Activated CD4-positive, alpha-beta T cell treated with anti-CD3 and anti-CD28 coated beads for 4 hours (primary cell): Measurements from ENCODE around the gene SLC20A1.
"Not testable (repeated sequence)": the region's sequence is repeated elsewhere in the genome, so short reads cannot be mapped to it uniquely, and the experiment has no call there.

Experiments used
- DNase-seq, 2 donors: peaks; one replicate each; pipeline ENCODE4 v3.0.0-alpha.2; 2020

The SLC20A1 gene

DNA sequence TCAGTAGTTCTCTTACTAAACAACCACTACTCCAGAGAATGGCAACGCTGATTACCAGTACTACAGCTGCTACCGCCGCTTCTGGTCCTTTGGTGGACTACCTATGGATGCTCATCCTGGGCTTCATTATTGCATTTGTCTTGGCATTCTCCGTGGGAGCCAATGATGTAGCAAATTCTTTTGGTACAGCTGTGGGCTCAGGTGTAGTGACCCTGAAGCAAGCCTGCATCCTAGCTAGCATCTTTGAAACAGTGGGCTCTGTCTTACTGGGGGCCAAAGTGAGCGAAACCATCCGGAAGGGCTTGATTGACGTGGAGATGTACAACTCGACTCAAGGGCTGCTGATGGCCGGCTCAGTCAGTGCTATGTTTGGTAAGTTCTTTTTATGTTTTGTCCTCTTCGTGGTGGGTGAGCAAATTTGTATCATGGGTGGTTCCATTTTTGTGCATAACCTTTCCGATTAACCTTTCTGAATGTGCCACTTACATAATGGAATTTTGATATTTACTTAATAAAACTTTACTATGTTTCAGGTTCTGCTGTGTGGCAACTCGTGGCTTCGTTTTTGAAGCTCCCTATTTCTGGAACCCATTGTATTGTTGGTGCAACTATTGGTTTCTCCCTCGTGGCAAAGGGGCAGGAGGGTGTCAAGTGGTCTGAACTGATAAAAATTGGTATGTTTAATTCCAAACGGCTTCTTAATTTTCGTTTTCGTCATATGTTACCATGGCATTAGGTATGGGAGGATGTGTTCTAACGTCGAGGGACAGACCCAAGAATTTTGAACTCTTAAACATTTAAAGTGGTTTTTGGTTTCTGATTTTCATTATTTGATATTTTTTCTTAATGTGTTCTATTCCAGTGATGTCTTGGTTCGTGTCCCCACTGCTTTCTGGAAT is 1.3 kb downstream of the SLC20A1 start:
- no peak for DNase-seq

DNA sequence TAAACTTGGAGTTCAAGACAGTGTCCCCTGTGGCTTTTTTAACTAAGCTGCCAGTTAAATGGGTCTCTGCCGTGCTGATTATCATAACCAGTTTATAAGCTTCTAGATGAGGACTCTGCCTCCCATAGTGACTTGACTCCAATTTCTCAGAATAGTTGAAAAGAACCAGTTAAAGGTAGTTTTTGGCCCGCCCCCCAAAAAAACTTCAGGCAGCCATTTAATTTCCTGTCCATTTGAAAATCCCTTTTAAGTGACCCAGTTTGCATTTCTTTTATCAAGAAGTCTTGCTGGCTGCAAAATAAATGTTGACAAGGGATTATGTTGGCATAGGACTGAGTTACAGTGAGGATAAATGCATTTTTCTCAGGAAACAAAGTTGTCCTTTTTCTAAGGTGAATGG is 2.3 kb downstream of the SLC20A1 start:
- DNase-seq: no peak

DNA sequence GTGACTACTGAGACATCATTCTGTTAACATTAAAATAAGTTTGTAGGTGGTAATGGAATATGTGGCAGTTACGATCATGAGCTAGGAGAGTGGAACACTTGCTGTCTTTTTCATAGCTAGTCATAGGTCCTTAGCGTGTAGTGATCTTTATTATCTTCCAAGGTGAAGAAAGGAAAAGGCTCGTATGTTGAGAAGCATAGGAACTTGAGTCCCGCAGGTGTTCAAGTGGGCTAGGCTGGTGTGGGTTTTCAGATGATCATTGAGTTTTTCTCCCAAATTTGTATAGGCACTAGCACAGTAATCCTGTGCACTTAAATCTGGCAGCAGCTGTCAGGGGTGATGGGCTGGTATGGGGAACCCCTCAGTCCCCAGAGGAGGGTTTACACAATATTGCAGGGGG is 10.9 kb downstream of the SLC20A1 start:
- no peak for DNase-seq

DNA sequence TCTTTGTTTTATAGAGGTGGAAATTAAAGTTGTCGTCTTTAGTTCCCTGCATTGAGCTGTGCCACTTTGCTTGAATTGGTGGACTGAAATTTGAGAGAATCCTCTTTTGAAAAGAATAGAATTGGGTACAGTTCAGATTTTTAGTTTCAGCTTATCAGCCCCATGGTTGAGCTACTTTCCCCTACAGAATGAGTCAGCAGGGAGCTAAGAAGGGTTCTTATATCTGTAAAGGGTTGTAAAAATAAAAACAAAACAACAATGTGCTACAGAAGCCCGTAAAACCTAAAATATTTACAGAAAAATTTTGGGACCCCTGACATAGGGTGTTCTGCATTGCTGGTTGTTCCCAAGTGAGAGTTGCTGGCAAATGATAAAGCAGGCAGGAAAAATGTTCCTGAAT is 12.6 kb downstream of the SLC20A1 start:
- no peak for DNase-seq

DNA sequence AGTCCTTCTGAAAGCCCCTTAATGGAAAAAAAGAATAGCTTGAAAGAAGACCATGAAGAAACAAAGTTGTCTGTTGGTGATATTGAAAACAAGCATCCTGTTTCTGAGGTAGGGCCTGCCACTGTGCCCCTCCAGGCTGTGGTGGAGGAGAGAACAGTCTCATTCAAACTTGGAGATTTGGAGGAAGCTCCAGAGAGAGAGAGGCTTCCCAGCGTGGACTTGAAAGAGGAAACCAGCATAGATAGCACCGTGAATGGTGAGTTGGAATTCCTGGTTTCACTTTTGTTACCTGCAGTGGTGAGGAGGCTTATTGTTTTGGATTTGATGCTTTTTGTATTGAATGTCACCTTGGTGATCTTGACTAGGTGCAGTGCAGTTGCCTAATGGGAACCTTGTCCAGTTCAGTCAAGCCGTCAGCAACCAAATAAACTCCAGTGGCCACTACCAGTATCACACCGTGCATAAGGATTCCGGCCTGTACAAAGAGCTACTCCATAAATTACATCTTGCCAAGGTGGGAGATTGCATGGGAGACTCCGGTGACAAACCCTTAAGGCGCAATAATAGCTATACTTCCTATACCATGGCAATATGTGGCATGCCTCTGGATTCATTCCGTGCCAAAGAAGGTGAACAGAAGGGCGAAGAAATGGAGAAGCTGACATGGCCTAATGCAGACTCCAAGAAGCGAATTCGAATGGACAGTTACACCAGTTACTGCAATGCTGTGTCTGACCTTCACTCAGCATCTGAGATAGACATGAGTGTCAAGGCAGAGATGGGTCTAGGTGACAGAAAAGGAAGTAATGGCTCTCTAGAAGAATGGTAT is 13.3 kb downstream of the SLC20A1 start:
- DNase-seq: no peak

DNA sequence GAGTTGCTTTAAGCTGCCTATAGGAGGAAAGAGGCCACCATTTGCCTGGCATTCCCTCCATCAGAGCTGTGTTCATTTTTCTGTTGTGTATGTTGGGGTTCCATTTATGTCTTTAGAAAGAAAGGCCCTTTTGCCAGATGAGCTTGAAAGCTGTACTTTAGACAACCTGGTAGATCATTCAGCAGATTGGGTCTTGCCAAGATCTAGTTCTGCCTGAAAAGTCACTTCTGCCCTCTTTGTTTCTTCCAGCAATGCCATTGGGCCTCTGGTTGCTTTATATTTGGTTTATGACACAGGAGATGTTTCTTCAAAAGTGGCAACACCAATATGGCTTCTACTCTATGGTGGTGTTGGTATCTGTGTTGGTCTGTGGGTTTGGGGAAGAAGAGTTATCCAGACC is 14.4 kb downstream of the SLC20A1 start:
- DNase-seq: no peak

DNA sequence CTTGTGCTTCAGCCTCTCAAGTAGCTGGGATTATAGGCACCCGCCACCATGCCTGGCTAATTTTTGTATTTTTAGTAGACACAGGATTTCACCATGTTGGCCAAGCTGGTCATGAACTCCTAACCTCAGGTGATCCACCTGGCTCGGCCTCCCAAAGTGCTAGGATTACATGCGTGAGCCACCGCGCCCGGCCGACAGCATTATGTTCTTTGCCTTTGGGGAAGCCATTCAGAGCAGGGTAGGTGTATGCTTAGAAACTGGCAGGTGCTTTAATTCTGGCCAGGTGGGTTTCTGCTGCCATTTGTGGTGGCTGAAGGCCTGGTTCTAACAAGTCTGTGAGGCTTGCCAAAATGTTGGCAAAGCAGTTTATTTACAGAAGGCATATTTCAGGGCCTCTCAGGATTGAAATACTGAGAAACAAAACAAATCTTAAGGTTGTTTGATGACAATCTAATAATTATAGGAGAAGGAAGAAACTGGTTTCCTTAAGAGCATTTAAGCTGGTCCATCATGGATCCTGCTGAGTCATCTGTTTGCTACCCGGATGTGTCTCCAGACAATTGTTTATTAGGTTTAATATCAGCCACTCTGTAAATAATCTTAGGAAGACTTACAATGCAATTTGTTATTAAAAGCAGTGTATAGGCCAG is 16.0 kb downstream of the SLC20A1 start:
- no peak for DNase-seq

DNA sequence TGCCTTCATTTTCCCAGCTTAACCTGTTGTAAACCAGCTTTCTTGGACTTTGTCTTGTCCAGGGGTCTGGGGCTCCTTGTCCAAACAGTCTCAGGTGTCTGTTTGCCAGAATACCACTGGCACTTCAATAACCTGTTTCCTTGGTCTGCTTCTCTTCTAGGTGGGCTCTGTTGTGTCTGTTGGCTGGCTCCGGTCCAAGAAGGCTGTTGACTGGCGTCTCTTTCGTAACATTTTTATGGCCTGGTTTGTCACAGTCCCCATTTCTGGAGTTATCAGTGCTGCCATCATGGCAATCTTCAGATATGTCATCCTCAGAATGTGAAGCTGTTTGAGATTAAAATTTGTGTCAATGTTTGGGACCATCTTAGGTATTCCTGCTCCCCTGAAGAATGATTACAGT is 17.0 kb downstream of the SLC20A1 start:
- no peak for DNase-seq

DNA sequence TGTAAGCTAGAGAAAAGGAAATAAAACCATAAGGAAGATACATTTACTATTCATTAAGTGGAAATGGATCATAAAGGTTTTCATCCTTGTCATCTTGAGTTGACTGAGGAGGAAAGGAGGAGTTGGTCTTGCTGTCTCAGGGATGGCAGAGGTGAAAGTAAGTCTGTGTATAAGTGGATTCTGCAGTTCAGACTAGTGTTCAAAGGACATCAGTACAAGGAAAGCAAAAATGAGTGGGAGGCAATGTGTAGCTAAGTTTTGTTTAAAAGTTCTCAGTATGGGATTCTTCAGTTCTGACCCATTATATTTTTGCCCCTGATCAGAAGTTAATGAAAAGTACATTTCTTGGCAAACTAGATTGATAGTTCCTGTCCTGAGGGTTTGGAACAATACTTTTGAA is 18.9 kb downstream of the SLC20A1 start:
- no peak for DNase-seq

DNA sequence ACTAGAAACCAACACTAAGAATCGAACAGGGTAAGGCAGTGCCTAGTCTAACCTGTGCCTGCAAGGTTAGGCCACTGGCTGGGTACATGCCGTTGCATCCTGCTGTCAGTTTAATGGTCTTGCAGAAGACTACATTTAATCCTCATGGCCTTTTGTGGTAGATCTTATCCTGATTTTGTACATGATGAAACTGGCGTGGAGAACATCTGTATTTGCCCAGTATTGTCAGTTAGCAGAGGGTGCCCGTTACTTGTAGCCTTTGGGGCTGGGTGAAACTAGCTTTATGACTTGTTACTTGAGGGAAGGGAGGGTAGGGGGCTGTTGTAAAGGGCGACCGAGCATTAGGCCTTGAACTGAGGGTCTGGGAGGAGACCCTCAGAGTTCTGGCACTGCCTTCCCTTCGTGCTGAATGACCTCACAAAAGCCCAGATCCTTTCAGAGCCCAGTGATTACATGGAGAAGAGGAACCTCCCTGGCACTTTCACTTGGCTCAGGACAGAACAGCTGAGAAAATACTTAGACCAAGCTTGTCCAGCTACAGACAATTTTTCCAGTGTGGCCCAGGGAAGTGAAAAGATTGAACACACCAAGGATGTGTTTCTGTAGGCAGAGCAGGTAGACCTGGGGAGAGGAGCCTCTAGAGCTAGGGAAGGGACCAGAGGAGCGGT is 19.5 kb downstream of the SLC20A1 start:
- no peak for DNase-seq

DNA sequence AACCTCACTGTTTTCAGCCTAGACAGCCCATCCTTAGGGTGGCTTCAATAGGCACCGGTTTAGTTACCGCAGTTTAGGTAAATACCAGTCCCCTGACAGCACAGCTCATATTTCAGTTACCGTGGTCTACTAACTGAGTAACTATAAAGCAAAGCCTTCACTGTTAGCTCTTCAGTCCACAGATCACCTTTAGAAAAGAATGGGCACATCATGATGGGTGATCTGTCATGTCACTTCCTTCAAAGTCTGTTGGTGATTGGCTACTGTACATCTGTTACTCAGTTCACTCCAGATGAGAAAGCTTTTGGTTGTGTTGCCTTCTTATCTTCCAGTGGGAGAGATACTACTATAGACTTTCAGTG is 21.0 kb downstream of the SLC20A1 start:
- no peak for DNase-seq

DNA sequence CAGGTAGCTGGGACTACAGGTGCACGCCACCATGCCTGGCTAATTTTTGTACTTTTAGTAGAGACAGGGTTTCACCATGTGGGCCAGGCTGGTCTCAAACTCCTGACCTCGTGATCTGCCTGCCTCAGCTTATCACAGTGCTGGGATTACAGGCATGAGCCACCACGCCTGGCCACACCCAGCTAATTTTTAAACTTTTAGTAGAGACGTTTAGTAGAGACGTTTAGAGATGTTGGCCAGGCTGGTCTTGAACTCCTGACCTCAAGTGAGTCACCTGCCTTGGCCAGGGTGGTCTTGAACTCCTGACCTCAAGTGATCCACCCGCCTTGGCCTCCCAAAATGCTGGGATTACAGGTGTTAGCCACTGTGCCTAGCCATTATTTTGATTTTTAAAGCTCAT is 21.8 kb downstream of the SLC20A1 start:
- not testable (repeated sequence) for DNase-seq

DNA sequence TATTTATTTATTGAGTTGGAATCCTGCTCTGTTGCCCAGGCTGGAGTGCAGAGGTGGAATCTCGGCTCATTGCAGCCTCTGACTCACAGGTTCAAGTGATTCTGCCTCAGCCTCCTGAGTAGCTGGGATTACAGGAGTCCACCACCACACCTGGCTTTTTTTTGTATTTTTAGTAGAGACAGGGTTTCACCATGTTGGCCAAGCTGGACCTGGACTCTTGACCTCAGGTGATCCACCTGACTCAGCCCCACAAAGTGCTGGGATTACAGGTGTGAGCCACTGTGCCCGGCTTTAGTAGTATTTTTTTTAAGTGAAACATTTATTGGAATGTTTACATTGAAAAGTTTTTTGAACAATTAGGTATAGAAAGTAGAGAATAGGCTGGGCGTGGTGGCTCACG is 23.9 kb downstream of the SLC20A1 start:
- no peak for DNase-seq

DNA sequence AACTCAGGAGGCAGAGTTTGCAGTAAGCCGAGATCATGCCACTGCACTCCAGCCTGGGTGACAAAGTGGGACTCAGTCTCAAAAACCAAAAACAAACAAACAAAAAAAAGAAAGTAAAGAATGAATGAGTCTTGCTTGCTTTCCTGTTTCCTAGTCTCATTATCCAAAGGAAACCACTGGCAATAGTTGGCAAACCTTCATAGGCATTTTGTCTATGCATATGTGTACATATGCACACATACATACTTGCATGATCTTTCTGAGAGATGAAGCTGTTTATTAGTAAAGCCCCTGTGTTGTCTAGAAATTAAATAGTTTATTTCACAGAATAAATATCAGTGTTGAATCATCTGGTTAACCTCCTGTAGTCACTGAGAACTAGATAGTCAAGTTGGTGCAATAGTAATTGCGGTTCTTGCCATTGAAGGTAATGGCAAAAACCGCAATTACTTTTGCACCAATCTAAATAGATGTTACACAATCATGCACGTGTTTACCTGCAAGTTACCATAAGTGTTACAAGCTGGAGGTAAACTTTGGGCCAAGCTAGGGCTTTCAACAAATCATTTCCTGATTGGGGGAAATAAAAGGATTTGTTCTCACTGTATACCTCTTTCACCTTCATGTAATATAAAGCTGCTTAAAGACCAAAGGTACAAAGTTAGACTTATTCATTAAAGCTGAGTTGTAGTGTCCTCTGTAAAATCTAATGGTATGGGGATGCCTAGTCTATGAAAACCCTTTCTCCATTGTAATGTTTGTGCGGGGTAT is 24.7 kb downstream of the SLC20A1 start:
- DNase-seq: no peak

DNA sequence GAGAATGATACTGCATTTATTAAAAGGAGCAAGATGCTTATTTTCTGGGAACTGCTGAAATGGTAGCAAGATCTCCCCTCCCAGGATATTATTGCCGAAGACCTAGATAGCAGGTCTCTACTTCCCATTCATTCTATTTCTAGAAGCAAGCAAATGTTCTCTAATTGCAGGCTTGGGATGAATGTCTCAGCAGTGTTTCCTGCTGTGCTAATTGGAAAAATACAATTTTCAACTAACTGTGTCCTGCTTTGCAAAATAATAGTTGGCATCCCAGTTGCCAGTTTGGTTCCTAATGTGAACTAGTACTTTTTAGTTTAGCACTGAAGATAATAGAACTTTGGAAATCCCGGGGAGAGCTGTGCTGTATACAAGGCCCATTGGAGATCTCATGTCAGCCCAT is 26.1 kb downstream of the SLC20A1 start:
- DNase-seq: no peak

DNA sequence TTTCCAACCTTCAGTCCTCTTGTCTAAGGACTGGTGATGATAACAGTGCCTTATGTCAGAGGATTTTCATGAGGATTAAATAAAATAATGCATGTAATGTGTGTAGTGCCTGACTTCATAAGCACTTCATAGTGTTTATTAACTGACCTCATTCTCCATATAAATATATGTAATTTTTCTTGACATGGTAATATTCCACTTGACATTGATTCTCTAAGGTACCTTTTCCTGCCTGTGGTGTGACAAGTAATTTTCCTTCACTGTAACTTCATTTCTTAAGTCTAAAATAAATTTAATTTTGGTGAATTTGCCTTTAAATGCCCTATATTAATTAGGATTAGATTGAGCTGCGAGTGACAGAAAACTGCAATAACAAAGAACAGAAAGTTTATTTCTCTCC is 27.3 kb downstream of the SLC20A1 start:
- DNase-seq: no peak

DNA sequence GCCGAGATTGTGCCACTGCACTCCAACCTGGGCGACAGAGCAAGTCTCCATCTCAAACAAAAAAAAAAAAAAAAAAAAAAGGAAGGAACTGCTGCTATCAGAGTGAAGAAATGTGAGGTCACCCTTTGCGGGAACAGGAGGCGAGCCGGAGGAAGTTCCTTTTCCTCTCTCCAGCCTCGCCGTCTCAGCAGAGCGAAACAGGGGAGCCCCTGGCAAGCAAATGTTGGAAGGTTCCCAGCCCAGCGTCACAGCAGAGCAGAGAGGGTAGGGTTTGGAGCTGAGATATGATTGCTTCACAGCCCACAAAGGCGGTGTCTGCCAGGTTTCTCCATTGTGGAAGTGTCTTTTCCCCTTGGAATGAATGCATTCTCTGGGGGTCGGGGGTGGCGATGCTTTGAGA is 28.5 kb downstream of the SLC20A1 start:
- no peak for DNase-seq

DNA sequence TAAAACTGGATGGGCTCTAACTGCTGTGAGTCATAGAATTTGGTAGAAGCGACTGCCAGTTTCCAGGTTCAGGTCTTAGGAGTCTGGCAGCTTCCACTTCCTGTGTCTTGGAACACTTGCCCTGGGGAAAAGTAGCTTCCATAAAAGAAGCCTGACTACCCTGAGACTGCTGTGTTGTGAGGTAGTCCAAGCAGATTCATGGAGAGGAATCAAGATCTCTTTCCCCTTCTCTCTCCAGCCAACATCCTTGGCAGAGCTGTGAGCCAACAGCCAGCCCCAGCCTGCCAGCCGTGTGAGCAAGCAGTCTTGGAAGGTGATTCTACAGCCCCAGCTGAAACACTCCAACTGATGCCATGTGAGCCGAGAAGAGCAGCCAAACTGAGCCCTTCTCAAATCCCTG is 33.7 kb downstream of the SLC20A1 start:
- no peak for DNase-seq

DNA sequence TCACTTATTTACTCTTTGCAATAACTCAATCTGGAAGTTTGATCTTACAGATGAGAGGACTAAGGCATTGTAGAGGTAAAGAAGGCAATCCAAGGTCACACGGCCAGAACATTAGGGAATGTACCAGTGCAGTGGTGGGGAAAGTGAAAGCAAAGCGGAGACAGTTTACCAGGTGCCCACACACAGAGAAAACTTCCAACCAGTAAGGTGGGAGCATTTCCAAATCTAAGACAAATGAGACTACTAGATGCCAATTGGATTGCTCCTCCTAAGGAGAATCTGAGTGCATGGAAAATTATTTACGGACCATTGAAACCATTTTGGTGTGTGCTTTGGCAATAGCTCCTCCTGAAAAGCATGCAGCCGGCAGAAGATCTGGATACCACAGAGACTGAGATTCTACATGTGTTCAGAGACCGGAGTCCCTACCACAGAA is 34.9 kb downstream of the SLC20A1 start:
- no peak for DNase-seq

DNA sequence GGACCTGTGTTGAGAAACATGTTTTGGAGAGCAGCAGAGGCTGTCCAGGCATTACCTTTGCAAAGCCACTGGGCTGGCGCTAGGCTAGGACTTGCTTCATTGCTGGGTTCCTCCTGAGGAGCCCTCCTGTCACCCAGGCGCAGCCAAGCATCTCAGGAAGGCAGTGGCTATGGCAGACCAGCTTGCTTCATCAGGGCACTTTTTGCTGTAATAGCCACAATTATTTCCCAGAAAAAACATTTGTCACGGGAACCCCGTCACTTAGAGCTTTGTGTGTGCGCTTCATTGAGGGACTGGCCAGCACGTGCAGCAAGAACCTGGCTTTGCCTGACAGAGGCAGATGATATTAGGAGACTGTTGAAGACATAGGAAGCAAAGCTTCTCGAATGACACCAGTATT is 36.4 kb downstream of the SLC20A1 start:
- no peak for DNase-seq

DNA sequence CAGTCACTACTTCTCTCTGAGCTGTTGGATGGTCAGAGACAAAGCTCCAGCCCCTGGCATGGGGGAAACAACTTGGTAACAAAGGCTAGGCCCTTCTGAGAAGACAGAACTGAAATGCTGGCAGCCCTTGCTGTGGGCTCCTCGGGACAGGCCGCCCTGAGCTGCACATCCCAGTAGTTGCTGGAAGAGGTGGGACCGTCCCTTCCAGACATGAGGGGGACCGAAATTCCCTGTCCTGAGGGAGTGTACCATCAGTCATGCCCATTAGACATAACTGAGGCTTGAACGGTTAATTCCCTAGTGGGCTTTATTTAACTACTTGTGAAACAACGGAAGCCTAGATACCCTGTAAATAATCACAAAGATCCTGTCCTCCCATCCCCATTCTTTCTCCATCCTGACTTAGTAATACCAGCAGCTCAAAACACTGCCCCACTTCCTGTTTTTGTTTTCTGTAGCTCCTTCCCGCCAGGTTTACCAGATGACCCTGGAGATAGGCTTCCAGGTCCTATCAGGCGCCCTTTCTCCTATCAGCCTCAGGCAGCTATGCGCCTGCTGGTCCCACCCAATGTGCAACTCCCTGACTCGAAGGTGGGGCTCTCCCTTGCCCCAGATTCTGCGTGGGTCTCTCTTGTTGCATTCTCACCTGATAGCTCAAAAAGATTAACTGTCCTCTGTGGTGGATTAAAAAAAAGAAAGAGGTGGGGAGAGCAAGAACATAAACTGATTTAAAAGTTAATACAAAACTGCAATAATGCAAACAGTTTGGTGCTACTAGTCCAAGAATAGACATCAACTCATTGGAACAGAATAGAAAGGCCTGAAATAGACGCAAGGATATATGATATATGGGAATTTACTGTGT is 38.0 kb downstream of the SLC20A1 start:
- DNase-seq: no peak
